ENCODE results near the gene TNIK. TPM values are rescaled to one million over a fixed set of nuclear protein-coding genes. Genes with fewer than 3 reads are reported as not detected.
"Not testable (repeated sequence)": the region's sequence is repeated elsewhere in the genome, so short reads cannot be mapped to it uniquely, and the experiment has no call there.

The TNIK gene
- total and polyA plus RNA-seq, 2 of the 4 experiments (the other 2 are of a cell fraction) = 3.4 to 6.3 TPM

GRCh38 chr3:171369156-171369555 is 91.0 kb downstream of the TNIK start:
- TF ChIP-seq RCOR1 (IDR thresholded peaks at IDR 0.05; ENCODE audit: insufficient replicate concordance, low read length) (no peak), MAZ (IDR thresholded peaks at IDR 0.05; ENCODE audit: borderline replicate concordance, low read depth, low read length) (no peak), USF2 (IDR thresholded peaks at IDR 0.05; ENCODE audit: low read depth, low read length) (no peak), CEBPB (IDR thresholded peaks at IDR 0.05; ENCODE audit: low read depth, low read length) (no peak), BHLHE40 (IDR thresholded peaks at IDR 0.05; ENCODE audit: low read depth, low read length) (no peak), POLR2A (IDR thresholded peaks at IDR 0.05; ENCODE audit: low read depth, low read length) (no peak), SMC3 (IDR thresholded peaks at IDR 0.05; ENCODE audit: low read depth, low read length) (no peak), NFE2L2 (IDR thresholded peaks at IDR 0.05; ENCODE audit: low read depth, low read length) (no peak)
- no peak overlapping the region for H4K91ac ChIP-seq (ENCODE audit: insufficient read depth, low read depth, low read length)
- no peak overlapping the region for H3K9ac ChIP-seq (ENCODE audit: low read depth, low read length)
- ATAC-seq (ENCODE audit: low read depth) = no peak
- H3K27me3 ChIP-seq (ENCODE audit: control insufficient read depth, insufficient read depth, low read length) = no peaks in the 10 kb centered on the region
- no peak overlapping the region for H3K18ac ChIP-seq (ENCODE audit: low read depth, low read length)
- no peak overlapping the region for H2BK120ac ChIP-seq (ENCODE audit: low read depth, low read length)
- H2BK20ac ChIP-seq (ENCODE audit: low read depth, low read length) = no peak overlapping the region
- no TSS peak for BruUV-seq (replicated peaks)
- H2AFZ ChIP-seq (replicated peaks; ENCODE audit: low read length, poor library complexity) = no peak overlapping the region
- in situ Hi-C loops (cut with MboI; ENCODE audit: low sequenced_read_pairs) (no loop called here), dilution Hi-C loops (cut with HindIII; ENCODE audit: low sequenced_read_pairs, unreplicated experiment) (no loop called here), intact Hi-C loops (cut with micrococcal nuclease) (no loop called here)
- no peak overlapping the region for H3K27ac ChIP-seq (ENCODE audit: insufficient read depth, low read length)
- H3K36me3 ChIP-seq (ENCODE audit: control insufficient read depth, insufficient read depth, low read length) = no peaks in the 10 kb centered on the region
- H2BK5ac ChIP-seq (ENCODE audit: low read depth, low read length, poor library complexity, severe bottlenecking) = no peak overlapping the region
- H3K23ac ChIP-seq (ENCODE audit: low read depth, low read length) = no peak overlapping the region
- H3K4me3 ChIP-seq (ENCODE audit: insufficient read depth, low read depth, low read length) = no peak overlapping the region
- no peak overlapping the region for H3K4ac ChIP-seq (ENCODE audit: low read depth, low read length)
- no peaks in the 10 kb centered on the region; a peak in 1 of 4 replicates for H3K79me1 ChIP-seq (ENCODE audit: low read depth in 1 of 2, low read length in 2 of 2)
- no CpG with 5 or more reads among the region's 1 CpG for WGBS, 2 experiments (ENCODE audit: extremely low coverage in 2 of 2, insufficient read length in 1 of 2)
- ChIA-PET CTCF (no interaction called here), POLR2A (ENCODE audit: unreplicated experiment) (no interaction called here)
- H3K9me1 ChIP-seq (ENCODE audit: insufficient read depth, low read length) = peaks cover 2% of the 10 kb centered on the region; the same call in 1 of the 2 replicates
- no peak for DNase-seq
- H3K56ac ChIP-seq (ENCODE audit: extremely low read depth, insufficient read depth, low read length) = no peak overlapping the region
- no peak overlapping the region for H4K8ac ChIP-seq (ENCODE audit: low read depth in 2 of 2, low read length in 2 of 2)
- H3K9me3 ChIP-seq (ENCODE audit: control insufficient read depth, insufficient read depth, low read length) = no peaks in the 10 kb centered on the region
- no peak overlapping the region for H3K4me2 ChIP-seq (ENCODE audit: low read depth, low read length)
- H4K5ac ChIP-seq (ENCODE audit: low read depth, low read length) = no peak overlapping the region
- no peak overlapping the region for H3K14ac ChIP-seq (replicated peaks; ENCODE audit: low read depth, low read length)
- no peak overlapping the region for H2AK5ac ChIP-seq (ENCODE audit: low read depth, low read length)
- no peak overlapping the region for H2AK9ac ChIP-seq (replicated peaks; ENCODE audit: low read depth, low read length, poor library complexity)
- no peak overlapping the region for H2BK15ac ChIP-seq (ENCODE audit: low read depth, low read length)
- H3K4me1 ChIP-seq (ENCODE audit: control insufficient read depth, insufficient read depth, low read length) = peaks cover 4% of the 10 kb centered on the region
- H4K20me1 ChIP-seq (ENCODE audit: insufficient read depth, low read length) = no peaks in the 10 kb centered on the region

GRCh38 chr3:171366738-171367137 is 93.5 kb downstream of the TNIK start:
- H4K20me1 ChIP-seq (ENCODE audit: insufficient read depth, low read length); ATAC-seq (ENCODE audit: low read depth); H2BK5ac ChIP-seq (ENCODE audit: low read depth, low read length, poor library complexity, severe bottlenecking); in situ Hi-C loops (cut with MboI; ENCODE audit: low sequenced_read_pairs); H3K4me3 ChIP-seq (ENCODE audit: insufficient read depth, low read depth, low read length); H4K8ac ChIP-seq (ENCODE audit: low read depth in 2 of 2, low read length in 2 of 2); H3K9me3 ChIP-seq (ENCODE audit: control insufficient read depth, insufficient read depth, low read length); H2BK120ac ChIP-seq (ENCODE audit: low read depth, low read length); H2AFZ ChIP-seq (replicated peaks; ENCODE audit: low read length, poor library complexity); H3K9me1 ChIP-seq (ENCODE audit: insufficient read depth, low read length); H2BK20ac ChIP-seq (ENCODE audit: low read depth, low read length); H3K56ac ChIP-seq (ENCODE audit: extremely low read depth, insufficient read depth, low read length); H3K4me1 ChIP-seq (ENCODE audit: control insufficient read depth, insufficient read depth, low read length); BruUV-seq (replicated peaks); H4K5ac ChIP-seq (ENCODE audit: low read depth, low read length); H3K27ac ChIP-seq (ENCODE audit: insufficient read depth, low read length); H3K4me2 ChIP-seq (ENCODE audit: low read depth, low read length); H3K14ac ChIP-seq (replicated peaks; ENCODE audit: low read depth, low read length); H4K91ac ChIP-seq (ENCODE audit: insufficient read depth, low read depth, low read length); H2AK9ac ChIP-seq (replicated peaks; ENCODE audit: low read depth, low read length, poor library complexity); H2BK15ac ChIP-seq (ENCODE audit: low read depth, low read length); H3K9ac ChIP-seq (ENCODE audit: low read depth, low read length); H3K4ac ChIP-seq (ENCODE audit: low read depth, low read length); CTCF ChIA-PET; POLR2A ChIA-PET (ENCODE audit: unreplicated experiment); H3K23ac ChIP-seq (ENCODE audit: low read depth, low read length); DNase-seq; dilution Hi-C loops (cut with HindIII; ENCODE audit: low sequenced_read_pairs, unreplicated experiment); H3K36me3 ChIP-seq (ENCODE audit: control insufficient read depth, insufficient read depth, low read length); H3K27me3 ChIP-seq (ENCODE audit: control insufficient read depth, insufficient read depth, low read length); H3K18ac ChIP-seq (ENCODE audit: low read depth, low read length); H2AK5ac ChIP-seq (ENCODE audit: low read depth, low read length); H3K79me1 ChIP-seq (ENCODE audit: low read depth in 1 of 2, low read length in 2 of 2); intact Hi-C loops (cut with micrococcal nuclease): not testable (repeated sequence)
- no CpG with 5 or more reads among the region's 5 CpGs for WGBS, 2 experiments (ENCODE audit: extremely low coverage in 2 of 2, insufficient read length in 1 of 2)

All from IMR-90 (cell line).